MM.1S (cell line): Measurements from ENCODE around the gene OSR1.

Source experiments
- DNase-seq: peaks from one replicate; pipeline ENCODE4 v3.0.0-alpha.2; 2015
- H2AFZ ChIP-seq: fragments of 300-600 bp; sonication (generic); 2 replicates; pipeline ENCODE4 v1.6.0; 2016; ENCODE audit warnings: antibody characterized with exemption, low read length
- H3F3A ChIP-seq: fragments of 300-600 bp; sonication (generic); 2 replicates; pipeline ENCODE4 v1.6.1; 2016; ENCODE audit warnings: mild to moderate bottlenecking, antibody characterized with exemption, low read length, moderate library complexity, mixed read lengths; ENCODE audit not compliant: insufficient read depth
- H3K27ac ChIP-seq: fragments of 300-600 bp; sonication (generic); 2 replicates; pipeline ENCODE4 v1.5.1; 2016; ENCODE audit warnings: mild to moderate bottlenecking, low read length
- H3K27me3 ChIP-seq: fragments of 300-600 bp; sonication (generic); replicated peaks from 2 replicates; pipeline ENCODE4 v1.6.0; 2016; ENCODE audit warnings: low read length; ENCODE audit not compliant: insufficient read depth
- H3K36me3 ChIP-seq: fragments of 300-600 bp; sonication (generic); replicated peaks from 2 replicates; pipeline ENCODE4 v1.6.1; 2016; ENCODE audit warnings: mild to moderate bottlenecking, low read length, mixed read lengths; ENCODE audit not compliant: insufficient read depth
- H3K4me1 ChIP-seq: fragments of 300-600 bp; sonication (generic); 2 replicates; pipeline ENCODE4 v1.6.1; 2016; ENCODE audit warnings: low read length, mixed read lengths
- H3K4me2 ChIP-seq: fragments of 300-600 bp; sonication (generic); 2 replicates; pipeline ENCODE4 v1.6.0; 2016; ENCODE audit warnings: low read depth, low read length
- H3K4me3 ChIP-seq: fragments of 300-600 bp; sonication (generic); 2 replicates; pipeline ENCODE4 v1.5.1; 2016; ENCODE audit warnings: low read length, mixed read lengths
- H3K79me2 ChIP-seq: fragments of 300-600 bp; sonication (generic); 2 replicates; pipeline ENCODE4 v1.6.1; 2016; ENCODE audit warnings: mixed run types, low read length, mixed read lengths
- H3K9ac ChIP-seq: fragments of 300-600 bp; sonication (generic); 2 replicates; pipeline ENCODE4 v1.6.1; 2016; ENCODE audit warnings: low read length, mixed read lengths
- H3K9me2 ChIP-seq: fragments of 300-600 bp; sonication (generic); replicated peaks from 2 replicates; pipeline ENCODE4 v1.6.1; 2016; ENCODE audit warnings: mild to moderate bottlenecking, low read length, mixed read lengths; ENCODE audit not compliant: insufficient read depth
- H3K9me3 ChIP-seq: fragments of 300-600 bp; sonication (generic); replicated peaks from 2 replicates; pipeline ENCODE4 v1.6.1; 2016; ENCODE audit warnings: mild to moderate bottlenecking, low read length, mixed read lengths; ENCODE audit not compliant: insufficient read depth
- H4K20me1 ChIP-seq: fragments of 300-600 bp; sonication (generic); 2 replicates; pipeline ENCODE4 v1.6.1; 2016; ENCODE audit warnings: mild to moderate bottlenecking, low read length, moderate library complexity, mixed read lengths; ENCODE audit not compliant: insufficient read depth
- CTCF ChIP-seq: fragments of 300-600 bp; sonication (generic); IDR thresholded peaks from 2 replicates; pipeline ENCODE4 v1.5.1; 2016; ENCODE audit warnings: antibody characterized with exemption, low read length, mixed read lengths
- EZH2 ChIP-seq: fragments of 300-600 bp; sonication (generic); optimal IDR thresholded peaks from 2 replicates; pipeline ENCODE3; 2017; ENCODE audit warnings: low read depth, mild to moderate bottlenecking, antibody characterized with exemption, low read length, mixed read lengths
- EZH2phosphoT487 ChIP-seq: fragments of 300-600 bp; sonication (generic); IDR thresholded peaks from 2 replicates; pipeline ENCODE4 v1.6.1; 2018; ENCODE audit warnings: antibody characterized with exemption, low read length

OSR1 gene

GRCh38 chr2:19301706-19302105, 56.7 kb downstream of the OSR1 start:
- Histone ChIP-seq H3K9ac (no peak overlapping the region), H3K27ac (no peak overlapping the region), H3K4me3 (no peak overlapping the region), H3K4me1 (no peaks in the 10 kb centered on the region), H3K4me2 (no peak overlapping the region), H3K9me2 (no peaks in the 10 kb centered on the region), H4K20me1 (no peaks in the 10 kb centered on the region), H3K79me2 (no peaks in the 10 kb centered on the region), H3K36me3 (no peaks in the 10 kb centered on the region), H3K9me3 (no peaks in the 10 kb centered on the region), H3F3A (no peaks in the 10 kb centered on the region), H2AFZ (no peak overlapping the region), H3K27me3 (no peaks in the 10 kb centered on the region)
- DNase-seq, result no peak
- TF ChIP-seq EZH2 (no peak), EZH2phosphoT487 (no peak), CTCF (no peak)
